ENCODE measurements around the gene INHBE. TPM values are rescaled to one million over a fixed set of nuclear protein-coding genes. Genes with fewer than 3 reads are reported as not detected.
A peak's percentile ranks its signal among the peaks of the same experiment; 100 is the strongest.

The INHBE gene
- polyA plus RNA-seq, 1 experiment: 10.8 TPM

DNA sequence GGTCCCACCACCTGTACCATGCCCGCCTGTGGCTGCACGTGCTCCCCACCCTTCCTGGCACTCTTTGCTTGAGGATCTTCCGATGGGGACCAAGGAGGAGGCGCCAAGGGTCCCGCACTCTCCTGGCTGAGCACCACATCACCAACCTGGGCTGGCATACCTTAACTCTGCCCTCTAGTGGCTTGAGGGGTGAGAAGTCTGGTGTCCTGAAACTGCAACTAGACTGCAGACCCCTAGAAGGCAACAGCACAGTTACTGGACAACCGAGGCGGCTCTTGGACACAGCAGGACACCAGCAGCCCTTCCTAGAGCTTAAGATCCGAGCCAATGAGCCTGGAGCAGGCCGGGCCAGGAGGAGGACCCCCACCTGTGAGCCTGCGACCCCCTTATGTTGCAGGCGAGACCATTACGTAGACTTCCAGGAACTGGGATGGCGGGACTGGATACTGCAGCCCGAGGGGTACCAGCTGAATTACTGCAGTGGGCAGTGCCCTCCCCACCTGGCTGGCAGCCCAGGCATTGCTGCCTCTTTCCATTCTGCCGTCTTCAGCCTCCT is 1.1 kb downstream of the INHBE start:
- Histone ChIP-seq H3K27ac (ENCODE audit: low read depth, low read length) (no peak overlapping the region), H3K27me3 (ENCODE audit: control insufficient read depth, insufficient read depth, low read length) (no peaks in the 10 kb centered on the region), H3K4me3 (ENCODE audit: low read depth, low read length) (peak overlapping the region; percentile 44), H3K9me3 (ENCODE audit: control insufficient read depth, insufficient read depth, low read length) (no peaks in the 10 kb centered on the region)
- TF ChIP-seq, protein P1, sequence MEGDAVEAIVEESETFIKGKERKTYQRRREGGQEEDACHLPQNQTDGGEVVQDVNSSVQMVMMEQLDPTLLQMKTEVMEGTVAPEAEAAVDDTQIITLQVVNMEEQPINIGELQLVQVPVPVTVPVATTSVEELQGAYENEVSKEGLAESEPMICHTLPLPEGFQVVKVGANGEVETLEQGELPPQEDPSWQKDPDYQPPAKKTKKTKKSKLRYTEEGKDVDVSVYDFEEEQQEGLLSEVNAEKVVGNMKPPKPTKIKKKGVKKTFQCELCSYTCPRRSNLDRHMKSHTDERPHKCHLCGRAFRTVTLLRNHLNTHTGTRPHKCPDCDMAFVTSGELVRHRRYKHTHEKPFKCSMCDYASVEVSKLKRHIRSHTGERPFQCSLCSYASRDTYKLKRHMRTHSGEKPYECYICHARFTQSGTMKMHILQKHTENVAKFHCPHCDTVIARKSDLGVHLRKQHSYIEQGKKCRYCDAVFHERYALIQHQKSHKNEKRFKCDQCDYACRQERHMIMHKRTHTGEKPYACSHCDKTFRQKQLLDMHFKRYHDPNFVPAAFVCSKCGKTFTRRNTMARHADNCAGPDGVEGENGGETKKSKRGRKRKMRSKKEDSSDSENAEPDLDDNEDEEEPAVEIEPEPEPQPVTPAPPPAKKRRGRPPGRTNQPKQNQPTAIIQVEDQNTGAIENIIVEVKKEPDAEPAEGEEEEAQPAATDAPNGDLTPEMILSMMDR (IDR thresholded peaks at IDR 0.05; ENCODE audit: low read depth, low read length): peak; percentile 61
- POLR2A ChIA-PET: no interaction called here
- no peak for DNase-seq (ENCODE audit: low read depth, low spot score)
- CTCF ChIA-PET: interaction anchor here (0.7 to 5.7 kb wide), 10 partner anchors 10 to 242 kb away, joined by 3 to 294 read pairs (median 4); partner anchors contain the start of gene STAC3

DNA sequence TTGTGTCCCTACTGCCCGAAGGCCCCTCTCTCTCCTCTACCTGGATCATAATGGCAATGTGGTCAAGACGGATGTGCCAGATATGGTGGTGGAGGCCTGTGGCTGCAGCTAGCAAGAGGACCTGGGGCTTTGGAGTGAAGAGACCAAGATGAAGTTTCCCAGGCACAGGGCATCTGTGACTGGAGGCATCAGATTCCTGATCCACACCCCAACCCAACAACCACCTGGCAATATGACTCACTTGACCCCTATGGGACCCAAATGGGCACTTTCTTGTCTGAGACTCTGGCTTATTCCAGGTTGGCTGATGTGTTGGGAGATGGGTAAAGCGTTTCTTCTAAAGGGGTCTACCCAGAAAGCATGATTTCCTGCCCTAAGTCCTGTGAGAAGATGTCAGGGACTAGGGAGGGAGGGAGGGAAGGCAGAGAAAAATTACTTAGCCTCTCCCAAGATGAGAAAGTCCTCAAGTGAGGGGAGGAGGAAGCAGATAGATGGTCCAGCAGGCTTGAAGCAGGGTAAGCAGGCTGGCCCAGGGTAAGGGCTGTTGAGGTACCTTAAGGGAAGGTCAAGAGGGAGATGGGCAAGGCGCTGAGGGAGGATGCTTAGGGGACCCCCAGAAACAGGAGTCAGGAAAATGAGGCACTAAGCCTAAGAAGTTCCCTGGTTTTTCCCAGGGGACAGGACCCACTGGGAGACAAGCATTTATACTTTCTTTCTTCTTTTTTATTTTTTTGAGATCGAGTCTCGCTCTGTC is 1.8 kb downstream of the INHBE start:
- H3K27ac ChIP-seq (ENCODE audit: low read depth, low read length): no peak overlapping the region
- H3K4me3 ChIP-seq (ENCODE audit: low read depth, low read length): no peak overlapping the region
- H3K27me3 ChIP-seq (ENCODE audit: control insufficient read depth, insufficient read depth, low read length): no peaks in the 10 kb centered on the region
- TF ChIP-seq, protein P1 (IDR thresholded peaks at IDR 0.05; ENCODE audit: low read depth, low read length): no peak
- POLR2A ChIA-PET: no interaction called here
- DNase-seq (ENCODE audit: low read depth, low spot score): no peak
- no peaks in the 10 kb centered on the region for H3K9me3 ChIP-seq (ENCODE audit: control insufficient read depth, insufficient read depth, low read length)
- CTCF ChIA-PET: interaction anchor here (0.9 to 5.7 kb wide), 5 partner anchors 9 to 149 kb away, joined by 3 to 294 read pairs (median 4); no protein-coding TSS in a partner anchor

- DNase-seq (ENCODE audit: low read depth, low spot score): no peak
- H3K4me3 ChIP-seq (ENCODE audit: low read depth, low read length): peak overlapping the region; percentile 48
- no peaks in the 10 kb centered on the region for H3K27me3 ChIP-seq (ENCODE audit: control insufficient read depth, insufficient read depth, low read length)
- ChIA-PET POLR2A (interaction anchor here (0.6 to 0.8 kb wide), 4 partner anchors 37 to 169 kb away, joined by 3 to 10 read pairs (median 4); partner anchors contain the start of gene DDIT3), CTCF (interaction anchor here (0.5 to 2.4 kb wide), 64 partner anchors 8 to 441 kb away, joined by 3 to 37 read pairs (median 5); partner anchors contain the start of genes ARHGAP9, DDIT3, OS9 and SHMT2)
- no peaks in the 10 kb centered on the region for H3K9me3 ChIP-seq (ENCODE audit: control insufficient read depth, insufficient read depth, low read length)
- TF ChIP-seq, protein P1 (IDR thresholded peaks at IDR 0.05; ENCODE audit: low read depth, low read length): no peak
- H3K27ac ChIP-seq (ENCODE audit: low read depth, low read length): peak overlapping the region; percentile 80
Observed at GRCh38 chr12:57458665-57459054, 3.6 kb downstream of the INHBE start.

GRCh38 chr12:57459055-57459749 is 4.1 kb downstream of the INHBE start:
- TF ChIP-seq, protein P1 (IDR thresholded peaks at IDR 0.05; ENCODE audit: low read depth, low read length): peak; percentile 87
- no peaks in the 10 kb centered on the region for H3K9me3 ChIP-seq (ENCODE audit: control insufficient read depth, insufficient read depth, low read length)
- POLR2A ChIA-PET: interaction anchor here (0.6 to 0.8 kb wide), 4 partner anchors 38 to 169 kb away, joined by 3 to 10 read pairs (median 4); partner anchors contain the start of gene DDIT3
- DNase-seq (ENCODE audit: low read depth, low spot score): peak; percentile 94
- peak overlapping the region; percentile 88 for H3K4me3 ChIP-seq (ENCODE audit: low read depth, low read length)
- peak overlapping the region; percentile 80 for H3K27ac ChIP-seq (ENCODE audit: low read depth, low read length)
- CTCF ChIA-PET: interaction anchor here (0.5 to 2.4 kb wide), 64 partner anchors 9 to 441 kb away, joined by 3 to 37 read pairs (median 5); partner anchors contain the start of genes ARHGAP9, DDIT3, OS9 and SHMT2
- no peaks in the 10 kb centered on the region for H3K27me3 ChIP-seq (ENCODE audit: control insufficient read depth, insufficient read depth, low read length)

Data from AG04450 (cell line).